Ishikawa (cell line): ENCODE measurements around the gene DLAT.
A peak's percentile ranks its signal among the peaks of the same experiment; 100 is the strongest.

Source experiments
- CEBPB ChIP-seq: IDR thresholded peaks from 2 replicates; pipeline ENCODE4 v1.6.1; 2012
- CREB1 ChIP-seq: IDR thresholded peaks from 2 replicates; pipeline ENCODE4 v1.6.1; 2012; ENCODE audit warnings: low read depth
- EGR1 ChIP-seq: IDR thresholded peaks from 2 replicates; pipeline ENCODE4 v1.6.1; 2012
- EP300 ChIP-seq: IDR thresholded peaks from 2 replicates; pipeline ENCODE4 v1.6.1; 2012; ENCODE audit warnings: borderline replicate concordance
- FOXM1 ChIP-seq: IDR thresholded peaks from 2 replicates; pipeline ENCODE4 v1.6.1; 2012; ENCODE audit warnings: low read depth, borderline replicate concordance
- MAX ChIP-seq: IDR thresholded peaks from 2 replicates; pipeline ENCODE4 v1.6.1; 2012
- NFIC ChIP-seq: IDR thresholded peaks from 2 replicates; pipeline ENCODE4 v1.6.1; 2012
- RAD21 ChIP-seq: IDR thresholded peaks from 2 replicates; pipeline ENCODE4 v1.6.1; 2012; ENCODE audit warnings: low read depth
- TAF1 ChIP-seq: IDR thresholded peaks from 2 replicates; pipeline ENCODE4 v1.6.1; 2012; ENCODE audit warnings: low read depth, mild to moderate bottlenecking
- TCF12 ChIP-seq: IDR thresholded peaks from 2 replicates; pipeline ENCODE4 v1.6.1; 2012; ENCODE audit warnings: low read depth
- TEAD4 ChIP-seq: IDR thresholded peaks from 2 replicates; pipeline ENCODE4 v1.6.1; 2012
- USF1 ChIP-seq: IDR thresholded peaks from 2 replicates; pipeline ENCODE4 v1.6.1; 2012
- YY1 ChIP-seq: IDR thresholded peaks from 2 replicates; pipeline ENCODE4 v1.6.1; 2012; ENCODE audit warnings: low read depth
- ZBTB7A ChIP-seq: IDR thresholded peaks from 2 replicates; pipeline ENCODE4 v1.6.1; 2012; ENCODE audit warnings: low read depth
- TF ChIP-seq, protein P1 (sequence below): IDR thresholded peaks from 2 replicates; pipeline ENCODE4 v1.6.1; 2012; ENCODE audit warnings: low read depth, mild to moderate bottlenecking

Gene DLAT

DNA sequence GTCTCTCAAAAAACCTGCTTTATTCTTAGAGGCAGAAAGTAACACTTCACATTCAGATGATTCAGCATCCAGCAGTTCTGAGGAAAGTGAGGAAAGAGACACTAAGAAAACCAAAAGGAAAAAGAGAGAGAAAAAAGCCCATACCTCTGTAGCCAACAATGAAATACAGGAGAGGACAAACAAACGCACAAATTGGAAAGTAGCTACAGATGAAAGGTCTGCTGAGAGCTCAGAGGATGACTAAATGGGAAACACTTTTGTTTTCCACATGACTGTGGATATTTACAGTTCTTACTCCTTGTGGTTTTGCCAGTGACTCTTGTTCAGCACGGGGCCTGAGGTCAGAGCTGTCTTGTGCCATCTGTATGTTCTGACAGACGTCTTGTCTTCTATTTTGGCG is 57.5 kb downstream of the DLAT start:
- no peak for TF ChIP-seq MAX

GRCh38 chr11:112085822-112086421 is 60.7 kb downstream of the DLAT start:
- TF ChIP-seq TCF12 (no peak), EP300 (no peak), YY1 (no peak), CEBPB (no peak), CREB1 (no peak), TAF1 (no peak), FOXM1 (no peak), TEAD4 (no peak), MAX (peak; percentile 71), EGR1 (no peak), NFIC (no peak), ZBTB7A (no peak), RAD21 (no peak), USF1 (peak; percentile 77)
- TF ChIP-seq, protein P1, sequence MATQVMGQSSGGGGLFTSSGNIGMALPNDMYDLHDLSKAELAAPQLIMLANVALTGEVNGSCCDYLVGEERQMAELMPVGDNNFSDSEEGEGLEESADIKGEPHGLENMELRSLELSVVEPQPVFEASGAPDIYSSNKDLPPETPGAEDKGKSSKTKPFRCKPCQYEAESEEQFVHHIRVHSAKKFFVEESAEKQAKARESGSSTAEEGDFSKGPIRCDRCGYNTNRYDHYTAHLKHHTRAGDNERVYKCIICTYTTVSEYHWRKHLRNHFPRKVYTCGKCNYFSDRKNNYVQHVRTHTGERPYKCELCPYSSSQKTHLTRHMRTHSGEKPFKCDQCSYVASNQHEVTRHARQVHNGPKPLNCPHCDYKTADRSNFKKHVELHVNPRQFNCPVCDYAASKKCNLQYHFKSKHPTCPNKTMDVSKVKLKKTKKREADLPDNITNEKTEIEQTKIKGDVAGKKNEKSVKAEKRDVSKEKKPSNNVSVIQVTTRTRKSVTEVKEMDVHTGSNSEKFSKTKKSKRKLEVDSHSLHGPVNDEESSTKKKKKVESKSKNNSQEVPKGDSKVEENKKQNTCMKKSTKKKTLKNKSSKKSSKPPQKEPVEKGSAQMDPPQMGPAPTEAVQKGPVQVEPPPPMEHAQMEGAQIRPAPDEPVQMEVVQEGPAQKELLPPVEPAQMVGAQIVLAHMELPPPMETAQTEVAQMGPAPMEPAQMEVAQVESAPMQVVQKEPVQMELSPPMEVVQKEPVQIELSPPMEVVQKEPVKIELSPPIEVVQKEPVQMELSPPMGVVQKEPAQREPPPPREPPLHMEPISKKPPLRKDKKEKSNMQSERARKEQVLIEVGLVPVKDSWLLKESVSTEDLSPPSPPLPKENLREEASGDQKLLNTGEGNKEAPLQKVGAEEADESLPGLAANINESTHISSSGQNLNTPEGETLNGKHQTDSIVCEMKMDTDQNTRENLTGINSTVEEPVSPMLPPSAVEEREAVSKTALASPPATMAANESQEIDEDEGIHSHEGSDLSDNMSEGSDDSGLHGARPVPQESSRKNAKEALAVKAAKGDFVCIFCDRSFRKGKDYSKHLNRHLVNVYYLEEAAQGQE = no peak

DNA sequence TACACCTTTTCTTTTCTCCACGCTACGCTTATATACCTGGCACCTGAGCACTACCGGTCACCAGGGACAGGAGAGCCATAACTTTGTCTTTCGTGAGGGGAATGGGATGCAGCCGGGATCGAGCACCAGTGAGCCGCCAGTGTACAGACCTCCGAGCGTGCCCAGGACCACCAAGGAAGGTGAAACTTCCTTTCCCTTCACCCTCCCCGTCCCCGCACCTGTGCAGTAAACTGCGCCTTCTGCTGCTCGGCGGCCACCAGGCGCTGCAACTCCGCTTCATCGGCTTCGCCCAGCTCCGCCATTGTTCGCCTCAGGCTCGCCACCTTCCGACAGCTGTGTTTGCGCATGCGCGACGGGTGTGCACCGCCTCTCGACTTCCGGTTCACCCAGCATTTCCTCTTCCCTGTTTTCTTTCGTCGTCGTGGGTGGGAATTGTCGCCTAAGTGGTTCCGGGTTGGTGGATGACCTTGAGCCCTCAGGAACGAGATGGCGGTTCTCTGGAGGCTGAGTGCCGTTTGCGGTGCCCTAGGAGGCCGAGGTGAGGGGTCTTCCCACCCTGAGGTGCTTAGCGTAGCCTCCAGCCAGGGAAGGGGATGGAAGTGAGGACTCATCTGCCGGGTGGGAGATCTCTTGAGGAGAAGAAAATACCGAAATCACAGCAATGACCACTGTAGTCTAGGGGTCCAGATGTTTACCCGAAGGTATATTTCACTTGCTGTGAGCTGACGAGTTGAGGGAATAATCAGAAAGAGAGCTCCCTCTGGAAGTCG is 61.4 kb downstream of the DLAT start, which contains the start of the genes SDHD and TIMM8B:
Gene SDHD, plus strand, starts transcription at position 452 of the 770 bp plus-strand sequence. Its CDS starts 35 bp downstream, at position 487.
Gene TIMM8B, minus strand, starts transcription at position 335 of the 770 bp plus-strand sequence. Its CDS starts 33 bp downstream, at position 302.
- TF ChIP-seq NFIC = no peak
- TF ChIP-seq TCF12 = peak; percentile 76
- peak; percentile 17; the same call in 1 of the 2 replicates for TF ChIP-seq USF1
- TF ChIP-seq CEBPB = no peak; the same call in 1 of the 2 replicates
- TF ChIP-seq FOXM1 = peak; percentile 41; the same call in 1 of the 2 replicates
- no peak for TF ChIP-seq EP300
- no peak; the same call in 1 of the 2 replicates for TF ChIP-seq TEAD4
- TF ChIP-seq EGR1 = peak; percentile 79; the same call in 1 of the 2 replicates
- TF ChIP-seq YY1 = peak; percentile 96
- peak; percentile 55 for TF ChIP-seq MAX
- no peak for TF ChIP-seq ZBTB7A
- TF ChIP-seq CREB1 = peak; percentile 60
- TF ChIP-seq RAD21 = no peak
- TF ChIP-seq TAF1 = peak; percentile 97
- TF ChIP-seq, protein P1 = no peak

- TF ChIP-seq ZBTB7A = no peak
- TF ChIP-seq, protein P1 = no peak
- no peak for TF ChIP-seq RAD21
- no peak for TF ChIP-seq TEAD4
- no peak for TF ChIP-seq EGR1
- TF ChIP-seq MAX = no peak
- no peak for TF ChIP-seq EP300
- no peak for TF ChIP-seq TCF12
- TF ChIP-seq CREB1 = no peak
- TF ChIP-seq NFIC = no peak
- TF ChIP-seq TAF1 = no peak
- no peak for TF ChIP-seq YY1
- TF ChIP-seq CEBPB = no peak
- TF ChIP-seq FOXM1 = no peak
- TF ChIP-seq USF1 = no peak
Observed at GRCh38 chr11:112087212-112087611, 62.0 kb downstream of the DLAT start.
